ENCODE data around the gene DEPP1. TPM values are rescaled to one million over a fixed set of nuclear protein-coding genes. Genes with fewer than 3 reads are reported as not detected.

DEPP1 gene
- total and polyA plus RNA-seq, 10 of the 15 experiments (the other 5 are each of a cell fraction or from before 2014, with no cell fraction given): 1.7 to 12.1 (median 7.3) TPM

DNA sequence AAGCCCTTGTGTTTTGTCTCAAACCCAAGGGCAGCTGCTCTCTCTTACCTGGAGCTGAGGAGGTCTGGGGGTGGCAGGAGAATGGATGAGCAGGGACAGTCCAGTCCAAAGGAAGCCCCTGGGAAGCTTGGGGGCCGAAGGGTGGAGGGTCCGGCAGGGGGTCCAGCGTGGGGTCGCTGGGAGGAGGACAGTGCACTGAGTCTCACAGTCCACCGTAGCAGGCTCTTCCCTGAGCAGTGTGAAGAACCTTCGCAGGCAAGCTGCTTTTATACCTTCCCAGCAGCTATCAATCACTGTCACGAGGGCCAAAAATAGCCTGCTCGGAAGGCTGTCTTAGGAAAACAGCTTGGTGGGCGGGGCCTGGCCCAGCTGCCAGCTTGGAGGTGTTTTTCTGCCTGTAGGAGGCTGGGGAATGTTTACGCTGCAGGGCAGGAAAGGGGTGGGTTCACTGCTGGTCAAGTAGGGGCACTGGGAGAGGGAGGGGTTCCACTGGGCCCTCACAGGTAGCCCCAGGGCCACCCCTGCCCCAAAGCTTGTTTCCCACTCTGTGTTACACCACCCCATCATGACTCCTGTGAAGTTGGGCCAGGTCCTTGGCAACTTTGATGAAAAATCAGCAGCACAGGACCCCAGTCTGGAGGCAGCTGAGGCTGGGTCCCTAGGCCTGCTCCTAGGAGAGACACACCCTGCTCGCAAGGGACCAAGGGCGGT lies at the start of gene DEPP1 (continued):
- TF ChIP-seq, protein P1, sequence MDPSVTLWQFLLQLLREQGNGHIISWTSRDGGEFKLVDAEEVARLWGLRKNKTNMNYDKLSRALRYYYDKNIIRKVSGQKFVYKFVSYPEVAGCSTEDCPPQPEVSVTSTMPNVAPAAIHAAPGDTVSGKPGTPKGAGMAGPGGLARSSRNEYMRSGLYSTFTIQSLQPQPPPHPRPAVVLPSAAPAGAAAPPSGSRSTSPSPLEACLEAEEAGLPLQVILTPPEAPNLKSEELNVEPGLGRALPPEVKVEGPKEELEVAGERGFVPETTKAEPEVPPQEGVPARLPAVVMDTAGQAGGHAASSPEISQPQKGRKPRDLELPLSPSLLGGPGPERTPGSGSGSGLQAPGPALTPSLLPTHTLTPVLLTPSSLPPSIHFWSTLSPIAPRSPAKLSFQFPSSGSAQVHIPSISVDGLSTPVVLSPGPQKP (IDR thresholded peaks at IDR 0.05; ENCODE audit: low read depth, low read length): no peak
- TF ChIP-seq RB1 (IDR thresholded peaks at IDR 0.05; ENCODE audit: borderline replicate concordance) (0 out of 2 replicates have a peak, but pooled peaks have one; percentile 15), NFIC (IDR thresholded peaks at IDR 0.05; ENCODE audit: low read depth, low read length) (no peak), ZNF622 (IDR thresholded peaks at IDR 0.05) (no peak), NR2F1 (conservative IDR thresholded peaks at IDR 0.05) (0 out of 2 replicates have a peak, but pooled peaks have one; percentile 23), GABPA (IDR thresholded peaks at IDR 0.05; ENCODE audit: low read depth) (no peak), TAF1 (IDR thresholded peaks at IDR 0.05; ENCODE audit: borderline replicate concordance, low read depth, low read length) (no peak), TCF3 (IDR thresholded peaks at IDR 0.05; ENCODE audit: borderline replicate concordance, insufficient read depth, low read depth, low read length) (no peak; the same call in 1 of the 2 replicates), POLR2AphosphoS5 (IDR thresholded peaks at IDR 0.05; ENCODE audit: low read length) (peak; percentile 98), ETV6 (conservative IDR thresholded peaks at IDR 0.05 in 1 of 2, IDR thresholded peaks at IDR 0.05 in 1 of 2; ENCODE audit: borderline replicate concordance in 1 of 2, low read depth in 1 of 2) (no peak), NFYB (IDR thresholded peaks at IDR 0.05; ENCODE audit: insufficient read depth, low read depth, low read length) (no peak), RAD21 (IDR thresholded peaks at IDR 0.05; ENCODE audit: insufficient read depth, low read depth, low read length) (no peak), TBL1XR1 (IDR thresholded peaks at IDR 0.05; ENCODE audit: low read depth, low read length) (no peak), MYC (IDR thresholded peaks at IDR 0.05; ENCODE audit: insufficient read depth, insufficient read length, insufficient replicate concordance, low read length, severe bottlenecking) (no peak)
- TF ChIP-seq, protein P2, sequence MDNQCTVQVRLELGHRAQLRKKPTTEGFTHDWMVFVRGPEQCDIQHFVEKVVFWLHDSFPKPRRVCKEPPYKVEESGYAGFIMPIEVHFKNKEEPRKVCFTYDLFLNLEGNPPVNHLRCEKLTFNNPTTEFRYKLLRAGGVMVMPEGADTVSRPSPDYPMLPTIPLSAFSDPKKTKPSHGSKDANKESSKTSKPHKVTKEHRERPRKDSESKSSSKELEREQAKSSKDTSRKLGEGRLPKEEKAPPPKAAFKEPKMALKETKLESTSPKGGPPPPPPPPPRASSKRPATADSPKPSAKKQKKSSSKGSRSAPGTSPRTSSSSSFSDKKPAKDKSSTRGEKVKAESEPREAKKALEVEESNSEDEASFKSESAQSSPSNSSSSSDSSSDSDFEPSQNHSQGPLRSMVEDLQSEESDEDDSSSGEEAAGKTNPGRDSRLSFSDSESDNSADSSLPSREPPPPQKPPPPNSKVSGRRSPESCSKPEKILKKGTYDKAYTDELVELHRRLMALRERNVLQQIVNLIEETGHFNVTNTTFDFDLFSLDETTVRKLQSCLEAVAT (IDR thresholded peaks at IDR 0.05): peak; percentile 54
- TF ChIP-seq, protein P3, sequence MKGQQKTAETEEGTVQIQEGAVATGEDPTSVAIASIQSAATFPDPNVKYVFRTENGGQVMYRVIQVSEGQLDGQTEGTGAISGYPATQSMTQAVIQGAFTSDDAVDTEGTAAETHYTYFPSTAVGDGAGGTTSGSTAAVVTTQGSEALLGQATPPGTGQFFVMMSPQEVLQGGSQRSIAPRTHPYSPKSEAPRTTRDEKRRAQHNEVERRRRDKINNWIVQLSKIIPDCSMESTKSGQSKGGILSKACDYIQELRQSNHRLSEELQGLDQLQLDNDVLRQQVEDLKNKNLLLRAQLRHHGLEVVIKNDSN (IDR thresholded peaks at IDR 0.05; ENCODE audit: borderline replicate concordance, extremely low read length, insufficient read depth, low read depth, low read length): no peak
- TF ChIP-seq, protein P4, sequence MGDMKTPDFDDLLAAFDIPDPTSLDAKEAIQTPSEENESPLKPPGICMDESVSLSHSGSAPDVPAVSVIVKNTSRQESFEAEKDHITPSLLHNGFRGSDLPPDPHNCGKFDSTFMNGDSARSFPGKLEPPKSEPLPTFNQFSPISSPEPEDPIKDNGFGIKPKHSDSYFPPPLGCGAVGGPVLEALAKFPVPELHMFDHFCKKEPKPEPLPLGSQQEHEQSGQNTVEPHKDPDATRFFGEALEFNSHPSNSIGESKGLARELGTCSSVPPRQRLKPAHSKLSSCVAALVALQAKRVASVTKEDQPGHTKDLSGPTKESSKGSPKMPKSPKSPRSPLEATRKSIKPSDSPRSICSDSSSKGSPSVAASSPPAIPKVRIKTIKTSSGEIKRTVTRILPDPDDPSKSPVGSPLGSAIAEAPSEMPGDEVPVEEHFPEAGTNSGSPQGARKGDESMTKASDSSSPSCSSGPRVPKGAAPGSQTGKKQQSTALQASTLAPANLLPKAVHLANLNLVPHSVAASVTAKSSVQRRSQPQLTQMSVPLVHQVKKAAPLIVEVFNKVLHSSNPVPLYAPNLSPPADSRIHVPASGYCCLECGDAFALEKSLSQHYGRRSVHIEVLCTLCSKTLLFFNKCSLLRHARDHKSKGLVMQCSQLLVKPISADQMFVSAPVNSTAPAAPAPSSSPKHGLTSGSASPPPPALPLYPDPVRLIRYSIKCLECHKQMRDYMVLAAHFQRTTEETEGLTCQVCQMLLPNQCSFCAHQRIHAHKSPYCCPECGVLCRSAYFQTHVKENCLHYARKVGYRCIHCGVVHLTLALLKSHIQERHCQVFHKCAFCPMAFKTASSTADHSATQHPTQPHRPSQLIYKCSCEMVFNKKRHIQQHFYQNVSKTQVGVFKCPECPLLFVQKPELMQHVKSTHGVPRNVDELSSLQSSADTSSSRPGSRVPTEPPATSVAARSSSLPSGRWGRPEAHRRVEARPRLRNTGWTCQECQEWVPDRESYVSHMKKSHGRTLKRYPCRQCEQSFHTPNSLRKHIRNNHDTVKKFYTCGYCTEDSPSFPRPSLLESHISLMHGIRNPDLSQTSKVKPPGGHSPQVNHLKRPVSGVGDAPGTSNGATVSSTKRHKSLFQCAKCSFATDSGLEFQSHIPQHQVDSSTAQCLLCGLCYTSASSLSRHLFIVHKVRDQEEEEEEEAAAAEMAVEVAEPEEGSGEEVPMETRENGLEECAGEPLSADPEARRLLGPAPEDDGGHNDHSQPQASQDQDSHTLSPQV (IDR thresholded peaks at IDR 0.05): no peak
- TF ChIP-seq, protein P5, sequence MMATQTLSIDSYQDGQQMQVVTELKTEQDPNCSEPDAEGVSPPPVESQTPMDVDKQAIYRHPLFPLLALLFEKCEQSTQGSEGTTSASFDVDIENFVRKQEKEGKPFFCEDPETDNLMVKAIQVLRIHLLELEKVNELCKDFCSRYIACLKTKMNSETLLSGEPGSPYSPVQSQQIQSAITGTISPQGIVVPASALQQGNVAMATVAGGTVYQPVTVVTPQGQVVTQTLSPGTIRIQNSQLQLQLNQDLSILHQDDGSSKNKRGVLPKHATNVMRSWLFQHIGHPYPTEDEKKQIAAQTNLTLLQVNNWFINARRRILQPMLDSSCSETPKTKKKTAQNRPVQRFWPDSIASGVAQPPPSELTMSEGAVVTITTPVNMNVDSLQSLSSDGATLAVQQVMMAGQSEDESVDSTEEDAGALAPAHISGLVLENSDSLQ (IDR thresholded peaks at IDR 0.05): peak; percentile 98
